Esophagus (tissue), 2 donors: ENCODE data around the gene RPP40. TPM values are rescaled to one million over a fixed set of nuclear protein-coding genes. Genes with fewer than 3 reads are reported as not detected.
"Not testable (repeated sequence)": the region's sequence is repeated elsewhere in the genome, so short reads cannot be mapped to it uniquely, and the experiment has no call there.

Experiments
- H3K27ac ChIP-seq, 2 donors: one replicate each; pipeline ENCODE4 v1.5.1; 2013; ENCODE audit warnings: low read depth in 2 of 2, mild to moderate bottlenecking in 2 of 2, inconsistent platforms in 1 of 2, low read length in 1 of 2, moderate library complexity in 1 of 2
- H3K27me3 ChIP-seq, 2 donors: one replicate each; pipeline ENCODE4 v1.6.1; 2013; ENCODE audit warnings: low read length in 2 of 2, control low read depth in 1 of 2, mild to moderate bottlenecking in 1 of 2; ENCODE audit not compliant: insufficient read depth in 2 of 2, control insufficient read depth in 1 of 2
- H3K36me3 ChIP-seq, 2 donors: one replicate each; pipeline ENCODE4 v1.6.1; 2013; ENCODE audit warnings: low read length in 1 of 2; ENCODE audit not compliant: control insufficient read depth in 2 of 2, insufficient read depth in 2 of 2
- H3K4me1 ChIP-seq, 2 donors: one replicate each; pipeline ENCODE4 v1.6.1; 2013; ENCODE audit warnings: low read length in 1 of 2; ENCODE audit not compliant: control insufficient read depth in 2 of 2, insufficient read depth in 2 of 2
- H3K4me3 ChIP-seq, 2 donors: one replicate each; pipeline ENCODE4 v1.5.1; 2013; ENCODE audit warnings: low read length in 2 of 2, mild to moderate bottlenecking in 2 of 2, low read depth in 1 of 2, moderate library complexity in 1 of 2
- H3K9me3 ChIP-seq, 2 donors: one replicate each; pipeline ENCODE4 v1.6.1; 2013; ENCODE audit warnings: mild to moderate bottlenecking in 2 of 2, low read depth in 1 of 2, low read length in 1 of 2, moderate library complexity in 1 of 2; ENCODE audit not compliant: control insufficient read depth in 2 of 2, insufficient read depth in 1 of 2
- WGBS, 2 donors: extraction: QIAGEN DNeasy Blood & Tissue Kit; methylation state at CpG; one replicate each; pipeline ENCODE4 v1.1.7; 2013; 5-methylcytosine and 5-hydroxymethylcytosine counted together
- polyA plus RNA-seq, 2 donors: library from polyadenylated mRNA; stranded (reverse); fragments of 200-250 nt; gene quantifications; one replicate each; pipeline ENCODE4 v1.2.3, GENCODE V29; 2013
- donor health status: healthy with polysubstance abuse.
- donor health status: Bipolar disorder and iron deficiency.

RPP40 gene
- polyA plus RNA-seq, 2 donors = 6.9 to 15.3 TPM

DNA sequence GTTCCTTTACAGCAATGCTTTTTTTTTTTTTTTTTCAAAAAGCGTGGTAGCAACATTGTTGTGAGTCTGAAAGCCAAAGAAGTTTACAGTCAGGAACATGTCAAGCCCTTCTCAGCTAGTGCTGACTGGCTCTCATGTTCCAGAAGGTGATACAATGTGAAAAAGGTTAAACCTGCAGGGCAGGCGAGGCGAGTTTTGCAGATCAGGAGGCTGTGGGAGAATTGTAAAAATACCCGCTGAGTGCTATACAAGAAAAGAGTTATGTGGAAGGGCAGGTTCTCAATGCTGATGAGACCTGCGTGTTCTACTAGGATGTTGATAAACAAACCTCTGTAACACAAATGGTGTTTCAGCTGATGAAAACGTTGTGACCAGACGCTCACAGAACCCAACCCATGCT lies 30.9 kb upstream of the RPP40 start:
- H3K4me3 ChIP-seq = no peak overlapping the region
- H3K27ac ChIP-seq = peak overlapping the region; percentile 9 to 87
- H3K36me3 ChIP-seq = no peaks in the 10 kb centered on the region
- H3K9me3 ChIP-seq = no peaks in the 10 kb centered on the region
- H3K4me1 ChIP-seq = peaks cover 0 to 3% of the 10 kb centered on the region in 2 donors
- 56 to 58% methylated on average over 7 of the region's 7 CpGs for WGBS, 2 donors
- H3K27me3 ChIP-seq = no peaks in the 10 kb centered on the region

DNA sequence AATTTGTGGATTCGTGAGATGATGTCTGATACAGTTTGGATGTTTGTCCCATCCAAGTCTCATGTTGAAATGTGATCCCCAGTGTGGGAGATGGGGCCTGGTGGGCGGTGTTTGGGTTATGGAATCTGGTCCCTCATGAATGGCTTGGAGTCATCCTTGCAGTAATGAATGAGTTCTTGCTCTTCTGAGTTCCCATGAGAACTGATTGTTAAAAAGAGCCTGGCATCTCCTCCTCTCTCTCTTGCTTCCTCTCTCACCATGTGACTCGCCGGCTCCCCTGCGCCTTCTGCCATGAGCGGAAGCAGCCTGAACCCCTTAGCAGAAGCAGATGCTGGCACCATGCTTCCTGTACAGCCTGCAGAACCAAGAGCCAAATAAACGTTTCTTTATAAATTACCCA lies 30.5 kb upstream of the RPP40 start:
- no peaks in the 10 kb centered on the region for H3K9me3 ChIP-seq
- no peak overlapping the region for H3K4me3 ChIP-seq
- no peaks in the 10 kb centered on the region for H3K27me3 ChIP-seq
- WGBS, 2 donors = 59 to 60% methylated on average over 7 of the region's 7 CpGs
- peaks cover 0 to 3% of the 10 kb centered on the region in 2 donors for H3K4me1 ChIP-seq
- H3K36me3 ChIP-seq = no peaks in the 10 kb centered on the region
- H3K27ac ChIP-seq = peak overlapping the region; percentile 47 to 87

DNA sequence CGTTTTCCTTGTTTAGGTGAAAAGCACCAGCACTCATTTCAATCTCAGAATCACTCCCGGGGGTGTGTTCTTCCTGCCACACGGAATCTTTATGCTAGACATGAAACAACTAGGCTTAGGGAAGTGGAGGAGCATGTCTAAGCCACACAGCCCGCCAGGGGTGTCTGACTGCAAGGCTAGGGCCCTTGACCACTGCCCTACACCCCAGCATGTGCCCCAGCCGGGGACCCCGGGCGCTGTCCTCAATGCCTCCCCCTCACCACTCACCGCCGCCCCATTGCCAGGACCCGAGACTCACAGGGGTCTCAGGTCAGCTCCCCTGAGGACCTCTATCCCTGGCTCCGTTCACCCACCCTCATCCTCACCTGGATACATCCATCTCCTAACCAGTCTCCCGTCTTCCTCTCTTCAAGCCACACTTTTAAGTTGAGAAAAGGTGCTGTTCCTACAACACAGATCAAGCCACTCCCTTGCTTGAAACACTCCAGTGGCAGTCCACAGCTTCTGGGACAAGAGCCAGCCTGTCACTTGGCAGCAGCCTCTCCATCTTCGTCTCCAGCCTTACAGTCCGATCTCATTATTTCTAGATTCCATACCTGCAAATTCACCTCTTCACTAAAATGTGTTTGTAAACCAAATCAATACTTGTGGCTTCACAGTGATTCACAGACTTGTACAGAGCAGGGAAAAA lies 29.5 kb upstream of the RPP40 start:
- not testable (repeated sequence) for H3K9me3 ChIP-seq, H3K27me3 ChIP-seq, H3K36me3 ChIP-seq, H3K4me1 ChIP-seq
- Histone ChIP-seq H3K4me3 (peak overlapping the region; percentile 39 to 62), H3K27ac (peak overlapping the region; percentile 76 to 87)
- WGBS, 2 donors = 49 to 50% methylated on average over 13 to 14 of the region's 14 CpGs

DNA sequence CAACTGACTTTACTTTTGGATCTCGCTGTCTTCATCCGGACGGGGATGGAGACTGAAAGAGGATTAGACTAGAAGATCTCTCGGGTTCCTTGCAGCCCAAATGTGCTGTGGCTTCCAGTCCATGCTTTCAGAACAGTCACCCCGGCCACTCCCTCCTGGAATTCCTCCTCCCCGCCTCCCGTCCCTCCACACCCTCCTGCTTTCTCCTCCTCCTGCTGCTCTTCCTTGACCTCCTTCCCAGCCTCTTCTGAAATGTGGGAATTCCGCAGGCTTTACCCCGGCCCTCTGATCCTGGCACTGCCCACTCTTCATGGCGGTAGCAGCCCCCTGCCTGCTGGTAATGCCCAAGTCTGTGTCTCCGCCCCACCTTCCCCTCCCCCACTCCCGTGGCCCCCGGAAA lies 28.9 kb upstream of the RPP40 start:
- H3K4me1 ChIP-seq, H3K27me3 ChIP-seq, H3K36me3 ChIP-seq, H3K9me3 ChIP-seq: not testable (repeated sequence)
- Histone ChIP-seq H3K4me3 (peak overlapping the region; percentile 39 to 62), H3K27ac (peak overlapping the region; percentile 76 to 87)
- WGBS, 2 donors = 29 to 45% methylated on average over 13 of the region's 13 CpGs

DNA sequence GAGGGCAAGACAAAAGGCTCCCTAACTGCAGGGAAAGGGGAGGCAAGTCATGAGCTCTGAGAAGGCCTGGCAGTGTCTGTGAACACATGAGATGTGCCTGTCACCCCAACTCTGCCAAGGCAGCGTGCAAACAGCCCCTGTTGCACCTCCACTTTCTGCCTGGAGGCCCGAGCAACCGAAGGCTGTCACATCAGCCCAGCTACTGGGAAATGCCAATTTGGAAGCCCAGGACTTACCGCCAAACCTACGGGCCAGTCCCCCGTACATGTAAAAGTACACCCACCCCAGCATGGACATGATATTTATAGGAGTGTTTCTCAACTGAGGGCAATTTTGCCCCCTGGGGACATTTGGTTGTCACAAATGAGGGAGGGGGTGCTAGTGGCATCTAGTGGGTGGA lies 27.3 kb upstream of the RPP40 start:
- Histone ChIP-seq H3K4me1 (peaks cover 0 to 3% of the 10 kb centered on the region in 2 donors), H3K9me3 (no peaks in the 10 kb centered on the region), H3K27ac (peak overlapping the region in 1 of 2 donors; percentile 18), H3K36me3 (no peaks in the 10 kb centered on the region), H3K4me3 (no peak overlapping the region), H3K27me3 (no peaks in the 10 kb centered on the region)
- WGBS, 2 donors = 96 to 99% methylated on average over 6 of the region's 6 CpGs

DNA sequence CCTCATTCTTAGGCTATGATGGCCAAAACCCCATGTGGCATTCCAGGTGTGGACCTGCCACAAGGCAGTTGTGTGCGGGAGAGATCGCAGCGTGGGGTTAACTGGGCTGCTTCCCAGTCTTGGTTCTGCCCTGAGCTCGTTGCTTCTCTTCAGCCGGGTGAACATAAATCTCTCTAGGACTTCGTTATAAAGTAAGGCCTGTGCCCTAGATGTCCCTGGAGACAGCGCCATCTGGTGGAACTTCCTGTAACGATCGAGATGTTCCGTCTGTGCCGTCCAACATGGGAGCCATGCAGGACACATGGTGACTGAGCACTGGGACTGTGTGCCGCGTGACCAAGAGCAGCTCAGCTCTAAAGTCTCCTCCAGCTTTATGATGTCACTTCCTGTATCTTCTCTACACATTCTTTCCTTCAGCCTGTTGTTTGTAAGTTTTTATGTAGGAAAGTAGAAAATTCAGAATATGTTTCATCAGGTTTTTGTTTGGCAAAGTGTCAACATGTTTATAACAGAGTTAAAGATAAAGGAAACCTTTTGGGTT lies 26.8 kb upstream of the RPP40 start:
- Histone ChIP-seq H3K4me3 (no peak overlapping the region), H3K27me3 (no peaks in the 10 kb centered on the region), H3K4me1 (peaks cover 0 to 3% of the 10 kb centered on the region in 2 donors), H3K36me3 (no peaks in the 10 kb centered on the region), H3K27ac (peak overlapping the region in 1 of 2 donors; percentile 18), H3K9me3 (no peaks in the 10 kb centered on the region)
- WGBS, 2 donors = 34 to 41% methylated on average over 13 of the region's 13 CpGs

DNA sequence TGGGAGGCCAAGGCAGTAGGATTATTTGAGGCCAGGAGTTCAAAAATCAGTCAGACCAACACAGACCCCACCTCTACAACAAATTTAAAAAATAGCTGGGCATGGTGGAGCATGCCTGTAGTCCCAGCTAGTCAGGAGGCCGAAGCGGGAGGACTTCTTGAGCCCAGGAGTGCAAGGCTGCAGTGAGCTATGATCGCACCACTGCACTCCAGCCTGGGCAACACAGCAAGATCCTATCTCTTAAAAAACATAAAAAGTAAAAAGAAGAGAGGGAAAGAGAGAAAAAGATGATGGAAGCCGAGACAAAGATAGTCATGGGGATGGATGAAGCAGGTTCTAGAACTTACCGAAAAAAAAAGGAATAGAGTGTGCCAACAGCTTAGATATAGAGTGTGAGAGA lies 25.8 kb upstream of the RPP40 start:
- WGBS, 2 donors = 95 to 97% methylated on average over 5 of the region's 5 CpGs
- H3K4me1 ChIP-seq = peaks cover 0 to 3% of the 10 kb centered on the region in 2 donors
- H3K27ac ChIP-seq = no peak overlapping the region
- H3K27me3 ChIP-seq = no peaks in the 10 kb centered on the region
- H3K9me3 ChIP-seq = no peaks in the 10 kb centered on the region
- no peaks in the 10 kb centered on the region for H3K36me3 ChIP-seq
- no peak overlapping the region for H3K4me3 ChIP-seq

DNA sequence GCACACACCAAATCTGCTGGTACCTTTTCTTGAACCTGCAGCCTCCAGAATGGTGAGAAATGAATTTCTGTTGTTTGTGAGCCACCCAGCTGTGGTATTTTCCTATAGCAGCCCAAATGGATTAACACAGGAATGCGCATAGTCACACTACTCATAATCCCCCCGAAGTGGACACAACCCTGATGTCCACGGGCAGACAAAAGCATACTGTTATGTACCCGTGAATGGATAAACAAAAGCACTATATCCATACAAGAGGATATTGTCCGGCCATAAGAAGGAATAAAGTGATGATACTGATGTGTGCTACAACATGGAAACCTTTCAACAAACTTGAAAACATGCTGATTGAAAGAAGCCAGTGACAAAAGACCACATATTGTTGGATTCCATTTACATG lies 25.1 kb upstream of the RPP40 start:
- no peak overlapping the region for H3K27ac ChIP-seq
- no peak overlapping the region for H3K4me3 ChIP-seq
- peaks cover 0 to 2% of the 10 kb centered on the region in 2 donors for H3K4me1 ChIP-seq
- WGBS, 2 donors = 86 to 90% methylated on average over 5 of the region's 5 CpGs
- H3K36me3 ChIP-seq = no peaks in the 10 kb centered on the region
- H3K27me3 ChIP-seq = no peaks in the 10 kb centered on the region
- no peaks in the 10 kb centered on the region for H3K9me3 ChIP-seq

DNA sequence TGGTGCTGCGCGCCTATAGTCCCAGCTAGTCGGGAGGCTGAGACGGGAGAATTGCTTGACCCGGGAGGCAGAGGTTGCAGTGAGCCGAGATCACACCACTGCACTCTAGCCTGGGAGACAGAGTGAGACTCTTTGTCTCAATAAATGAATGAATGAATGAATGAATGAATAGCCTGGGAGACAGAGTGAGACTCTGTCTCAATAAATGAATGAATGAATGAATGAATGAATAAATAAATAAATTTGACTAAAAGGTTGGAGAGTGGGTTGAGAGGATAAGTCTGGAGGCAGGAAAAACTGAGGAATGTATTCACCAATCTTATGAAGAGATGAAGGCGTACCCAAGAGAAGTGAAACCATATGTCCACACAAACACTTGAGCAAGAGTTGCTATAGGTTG lies 24.5 kb upstream of the RPP40 start:
- no peak overlapping the region for H3K27ac ChIP-seq
- 98 to 99% methylated on average over 7 of the region's 7 CpGs for WGBS, 2 donors
- no peaks in the 10 kb centered on the region for H3K4me1 ChIP-seq
- H3K9me3 ChIP-seq = no peaks in the 10 kb centered on the region
- H3K27me3 ChIP-seq = no peaks in the 10 kb centered on the region
- no peaks in the 10 kb centered on the region for H3K36me3 ChIP-seq
- no peak overlapping the region for H3K4me3 ChIP-seq
